Globus pallidus (tissue), 1 donor: ENCODE measurements around the gene RGCC.

Experiments
- DNase-seq: peaks from one replicate; pipeline ENCODE4 v3.0.0-alpha.2; 2015; ENCODE audit warnings: low spot score

The RGCC gene

DNA sequence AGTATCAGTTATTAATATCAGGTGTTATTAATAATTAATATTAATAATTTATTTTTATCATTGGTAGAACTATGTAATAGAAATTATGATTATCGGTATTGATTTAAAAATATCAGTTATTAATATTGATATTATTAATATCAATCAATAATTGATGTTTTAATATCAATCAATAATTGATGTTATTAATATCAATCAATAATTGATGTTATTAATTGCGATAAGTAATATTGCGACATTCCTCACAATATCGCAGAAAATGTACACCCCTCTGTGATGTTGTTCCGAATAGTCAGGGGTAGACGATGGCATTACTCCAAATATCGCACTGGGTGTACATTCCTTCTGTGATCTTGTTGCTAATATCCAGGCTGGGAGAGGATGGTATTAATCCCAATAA lies 3.7 kb upstream of the RGCC start:
- DNase-seq: no peak

GRCh38 chr13:41454170-41454569 lies 3.2 kb upstream of the RGCC start:
- DNase-seq: no peak

DNA sequence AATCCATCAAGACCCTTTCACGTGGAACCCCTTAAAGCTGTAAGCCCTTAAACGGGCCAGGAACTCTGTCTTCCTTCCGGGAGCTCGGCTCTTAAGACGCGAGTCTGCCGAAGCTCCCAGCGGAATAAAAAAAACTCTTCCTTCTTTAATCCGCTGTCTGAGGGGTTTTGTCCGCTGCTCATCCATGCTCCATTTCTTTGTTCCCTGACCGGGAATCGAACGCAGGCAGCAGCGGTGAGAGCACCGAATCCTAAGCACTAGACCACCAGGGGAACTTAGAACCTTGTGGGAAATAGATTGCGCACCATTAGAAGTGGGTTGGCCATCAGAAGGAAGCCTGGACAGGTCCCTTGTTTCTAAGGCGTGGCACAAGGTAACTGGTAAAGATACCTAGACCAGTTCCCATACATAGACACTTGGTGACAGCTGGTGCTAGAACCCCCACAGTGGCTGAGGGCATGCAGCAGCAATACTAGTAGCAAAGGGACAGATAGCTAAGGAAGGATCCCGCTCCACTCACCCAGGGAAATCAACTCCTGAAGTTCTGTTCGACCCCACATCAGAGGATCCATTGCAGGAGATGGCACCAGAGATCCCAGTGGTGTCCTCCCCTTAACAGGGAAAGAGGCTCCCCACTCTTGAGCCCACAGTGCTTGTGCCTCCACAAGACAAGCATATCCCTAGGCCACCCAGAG lies 1.5 kb upstream of the RGCC start:
- no peak for DNase-seq

- DNase-seq: no peak
Measured at GRCh38 chr13:41457589-41458186, 338 bp downstream of the RGCC start.

- no peak for DNase-seq
Measured at GRCh38 chr13:41458187-41458760, 924 bp downstream of the RGCC start.

GRCh38 chr13:41458761-41459431 lies 1.5 kb downstream of the RGCC start:
- DNase-seq: no peak

DNA sequence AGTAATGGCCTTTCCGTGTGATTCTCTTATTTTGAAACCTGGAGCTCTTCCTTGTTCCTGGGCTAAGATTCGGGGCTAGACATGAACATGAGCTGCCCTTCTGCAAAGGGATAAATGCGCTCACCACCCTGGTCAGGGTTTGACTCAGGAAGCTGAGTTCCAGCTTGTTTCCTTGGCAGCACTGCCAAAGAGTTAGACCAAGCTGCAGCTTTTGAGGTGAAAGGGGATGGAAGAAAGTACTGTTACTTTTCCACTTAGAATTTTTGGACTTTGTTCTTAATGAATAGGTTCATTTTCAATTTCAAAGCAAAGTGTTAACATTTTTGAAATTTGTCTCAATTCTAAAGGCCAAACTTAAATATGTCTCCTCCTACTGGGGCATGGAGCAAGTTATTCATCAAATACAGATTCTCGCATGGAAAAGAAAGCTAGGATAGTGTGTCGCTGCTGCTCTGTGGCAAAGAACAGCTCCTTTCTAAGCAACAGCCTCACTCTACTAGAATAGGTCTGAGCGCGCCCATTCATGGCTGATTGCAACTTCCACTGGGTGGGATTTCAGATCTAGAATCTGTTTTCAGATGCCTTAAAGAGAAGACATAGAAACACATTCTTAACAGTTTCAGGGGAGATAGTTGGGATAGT lies 2.2 kb downstream of the RGCC start:
- DNase-seq: peak; percentile 68

DNA sequence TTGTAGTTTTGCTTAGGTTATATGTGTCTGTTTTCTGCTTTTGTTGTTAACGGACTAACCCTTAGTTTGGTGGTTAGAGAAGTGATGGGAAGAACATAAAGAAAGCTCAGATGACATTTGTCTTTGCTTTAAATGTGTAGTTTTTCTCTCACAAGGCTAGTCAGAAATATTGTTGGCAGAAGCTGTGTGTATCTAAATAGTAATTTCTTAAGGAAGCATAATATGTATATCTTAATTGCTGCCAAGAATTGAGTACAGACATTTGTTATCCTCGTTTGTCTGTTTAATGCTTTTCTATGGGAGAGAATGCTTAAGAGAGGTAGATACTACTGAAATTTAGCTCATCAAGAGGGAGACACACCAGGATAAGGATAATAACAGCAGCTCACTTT lies 2.7 kb downstream of the RGCC start:
- DNase-seq: no peak

GRCh38 chr13:41460930-41461329 lies 3.6 kb downstream of the RGCC start:
- no peak for DNase-seq

DNA sequence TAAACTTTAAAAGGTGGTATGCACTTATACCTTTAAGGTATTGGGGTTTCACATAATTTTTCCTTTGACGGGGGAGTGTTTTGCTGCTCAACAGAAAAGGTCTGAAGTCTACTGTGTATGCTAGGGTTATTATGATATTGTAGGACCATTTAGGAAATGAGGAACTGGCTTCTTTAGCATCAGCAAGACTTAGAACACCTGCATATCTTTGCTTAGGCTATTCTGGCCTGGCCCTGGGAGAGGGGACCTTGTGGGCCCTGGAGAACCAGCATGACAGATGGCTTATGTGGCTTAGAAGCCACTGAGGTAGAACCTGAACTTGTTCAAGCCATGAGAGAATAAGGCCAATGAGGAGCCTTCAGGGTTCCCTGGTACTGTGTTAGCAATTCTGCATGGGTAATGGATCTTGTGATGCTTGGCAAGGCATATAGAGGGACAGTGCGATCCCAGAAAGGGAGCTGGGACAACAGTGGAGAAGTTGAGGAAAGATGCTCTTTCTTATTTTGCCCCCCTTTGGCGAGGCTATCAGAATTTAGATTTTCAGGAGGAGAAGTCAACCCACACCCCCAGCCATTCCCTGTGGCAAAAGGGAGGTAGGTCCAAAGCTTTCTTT lies 4.3 kb downstream of the RGCC start:
- no peak for DNase-seq

- DNase-seq: no peak
Measured at GRCh38 chr13:41462427-41462826, 5.1 kb downstream of the RGCC start.

DNA sequence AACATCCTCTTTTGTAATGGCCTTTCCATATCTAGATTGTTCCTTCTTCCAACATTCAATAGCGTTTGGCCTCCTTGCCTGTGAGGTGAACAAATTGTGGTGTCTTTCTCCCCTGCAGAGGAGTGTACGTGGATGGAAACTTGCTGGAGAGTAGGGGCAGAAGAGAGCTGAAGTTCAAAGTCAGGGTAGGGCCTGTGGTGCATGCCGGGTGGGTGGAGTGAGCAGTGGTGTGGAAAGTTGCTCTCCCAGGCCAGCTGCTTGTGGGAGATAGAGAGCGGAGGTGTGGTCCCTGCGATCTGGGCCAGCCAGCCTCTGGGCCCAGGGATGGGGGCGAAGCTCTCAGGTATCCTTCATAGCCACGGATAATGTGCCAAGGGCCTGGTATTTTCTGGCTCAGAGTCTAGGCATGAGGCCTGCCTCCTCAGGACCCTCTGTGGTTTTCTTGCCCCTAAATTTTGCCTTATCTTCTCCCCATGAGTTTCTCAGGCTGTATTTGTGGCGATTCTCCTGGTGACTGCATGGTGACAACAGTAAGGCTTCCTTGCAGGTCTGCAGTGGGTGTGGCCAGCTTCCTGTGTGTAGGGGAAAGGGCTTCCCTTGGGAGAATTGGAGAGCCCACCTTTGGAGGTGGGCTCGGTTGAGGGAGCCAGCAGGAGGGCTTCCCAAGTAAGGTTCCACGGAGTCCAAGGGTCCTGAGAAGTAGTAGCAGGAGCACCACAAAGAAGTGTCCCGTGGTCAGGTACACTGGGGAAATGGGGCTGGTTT lies 6.7 kb downstream of the RGCC start:
- no peak for DNase-seq

GRCh38 chr13:41465241-41465847 lies 8.0 kb downstream of the RGCC start:
- no peak for DNase-seq

DNA sequence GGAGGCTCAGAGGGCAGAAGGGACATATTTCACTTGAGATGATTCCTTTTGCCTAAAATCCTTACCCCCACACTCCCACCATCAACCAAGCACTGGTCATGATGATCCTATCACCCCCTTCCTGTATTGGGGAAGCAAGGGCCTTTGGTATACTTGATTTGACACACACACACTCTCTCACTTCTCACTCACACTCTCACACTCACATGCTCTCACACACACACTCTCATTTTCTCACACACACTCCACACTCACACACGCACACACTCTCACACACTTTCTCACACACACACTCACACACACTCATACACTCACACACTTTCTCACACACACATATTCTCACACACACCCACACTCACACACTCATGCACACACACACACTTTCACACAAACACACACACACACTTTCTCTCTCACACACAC lies 8.6 kb downstream of the RGCC start:
- no peak for DNase-seq

- DNase-seq: peak; percentile 74
Measured at GRCh38 chr13:41467425-41467945, 10.1 kb downstream of the RGCC start.

- no peak for DNase-seq
Measured at GRCh38 chr13:41468631-41469030, 11.3 kb downstream of the RGCC start.

- DNase-seq: no peak
Measured at GRCh38 chr13:41470196-41470595, 12.8 kb downstream of the RGCC start.

DNA sequence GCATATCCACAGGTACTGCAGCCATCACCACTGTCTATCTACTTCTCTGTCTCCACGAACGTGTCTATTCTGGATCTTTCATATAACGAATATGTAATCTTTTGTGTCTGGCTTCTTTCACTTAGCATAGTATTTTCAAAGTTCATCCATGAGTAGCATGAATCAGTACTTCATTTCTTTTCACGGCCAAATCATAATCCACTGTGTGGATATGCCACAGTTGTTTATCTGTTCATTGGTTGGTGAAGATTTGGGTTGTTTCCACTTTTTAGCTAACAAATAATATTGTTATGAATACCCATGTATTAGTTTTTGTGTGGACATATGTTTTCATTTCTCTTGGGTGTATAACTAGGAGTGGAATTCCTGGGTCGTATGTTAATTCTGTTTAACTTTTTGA lies 14.4 kb downstream of the RGCC start:
- DNase-seq: no peak

DNA sequence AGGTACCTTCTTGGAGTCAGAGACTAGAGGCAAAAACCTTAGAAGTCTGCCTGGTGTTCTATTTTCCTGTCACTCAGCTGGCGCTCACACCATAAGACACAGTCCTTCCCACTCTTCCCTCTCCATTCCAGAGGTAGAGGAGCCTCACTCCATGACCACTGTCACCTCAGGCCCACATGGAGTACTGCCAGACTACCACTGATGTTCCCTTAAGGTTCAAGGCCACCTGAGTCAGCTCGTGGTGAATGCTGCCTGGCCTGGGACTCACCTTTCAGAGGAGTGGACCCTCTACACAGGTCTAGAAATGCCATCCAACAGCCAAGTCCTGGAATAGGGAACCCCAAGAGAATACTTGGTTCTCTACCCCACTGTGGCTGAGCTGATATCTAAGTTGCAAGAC lies 29.9 kb downstream of the RGCC start:
- DNase-seq: no peak

- no peak for DNase-seq
Measured at GRCh38 chr13:41488124-41488523, 30.8 kb downstream of the RGCC start.
